ENCODE results near the gene TJP1. TPM values are rescaled to one million over a fixed set of nuclear protein-coding genes. Genes with fewer than 3 reads are reported as not detected.

The TJP1 gene
- total and polyA plus RNA-seq, 9 of the 15 experiments (the other 6 are each of a cell fraction or from before 2014, with no cell fraction given): 9.1 to 39.3 (median 28.0) TPM

GRCh38 chr15:29776859-29777258 lies 45.4 kb downstream of the TJP1 start:
- BruUV-seq (replicated peaks): no TSS peak
- Histone ChIP-seq H4K20me1 (replicated peaks; ENCODE audit: control insufficient read depth, insufficient read depth, low read length) (no peaks in the 10 kb centered on the region), H3K4me3 (no peak overlapping the region), H3K79me2 (ENCODE audit: control insufficient read depth, insufficient read depth, low read length) (peaks cover 78% of the 10 kb centered on the region), H3K9ac (ENCODE audit: insufficient read depth in 1 of 2, low read depth in 2 of 2, low read length in 2 of 2) (no peak overlapping the region), H3K4me2 (ENCODE audit: insufficient read depth, low read length) (no peak overlapping the region), H3K27me3 (ENCODE audit: control insufficient read depth in 2 of 2, insufficient read depth in 2 of 2, low read length in 2 of 2) (no peaks in the 10 kb centered on the region), H3K9me1 (ENCODE audit: control insufficient read depth, insufficient read depth, low read length) (no peaks in the 10 kb centered on the region), H3K27ac (ENCODE audit: extremely low read depth, low read depth, low read length) (no peak overlapping the region), H3K36me3 (ENCODE audit: control insufficient read depth, insufficient read depth, low read length) (peaks cover 3% of the 10 kb centered on the region; the same call in 2 of the 3 replicates), H3K9me3 (replicated peaks; ENCODE audit: control insufficient read depth, insufficient read depth, low read depth, low read length) (no peaks in the 10 kb centered on the region), H3K4me1 (replicated peaks in 1 of 2; ENCODE audit: control insufficient read depth in 2 of 2, insufficient read depth in 2 of 2, low read length in 2 of 2) (peaks cover 3 to 10% of the 10 kb centered on the region in 2 experiments; a peak in 2 of 5 replicates), H2AFZ (ENCODE audit: low read depth, low read length) (no peak overlapping the region)
- intact Hi-C loops (cut with micrococcal nuclease): no loop called here
- CTCF ChIA-PET (ENCODE audit: low intra/inter-chr PET ratio): no interaction called here
- WGBS (ENCODE audit: insufficient coverage, low coverage, missing lambda C conversion rate): 69% methylated on average over 4 of the region's 4 CpGs
- DNase-seq (ENCODE audit: extremely low read depth in 1 of 4, low spot score in 3 of 4) (no peak), ATAC-seq (no peak), FAIRE-seq (no peak)
- POLR2A ChIA-PET: no interaction called here
- TF ChIP-seq TCFL5 (CRISPR knock-in tag; conservative IDR thresholded peaks at IDR 0.05) (no peak), MEIS2 (IDR thresholded peaks at IDR 0.05; ENCODE audit: partially characterized antibody) (no peak), TSC22D4 (tag; IDR thresholded peaks at IDR 0.05) (no peak), PHB (CRISPR knock-in tag; IDR thresholded peaks at IDR 0.05) (no peak), CBX8 (IDR thresholded peaks at IDR 0.05; ENCODE audit: borderline replicate concordance, extremely low read depth, low read depth, low read length, poor library complexity, severe bottlenecking) (no peak), ZFX (CRISPR knock-in tag; IDR thresholded peaks at IDR 0.05) (no peak), TEAD1 (CRISPR knock-in tag; IDR thresholded peaks at IDR 0.05) (no peak), NR0B1 (IDR thresholded peaks at IDR 0.05; ENCODE audit: partially characterized antibody) (no peak), SPI1 (IDR thresholded peaks at IDR 0.05; ENCODE audit: borderline replicate concordance, low read depth, low read length) (no peak), MEF2D (tag; conservative IDR thresholded peaks at IDR 0.05; ENCODE audit: low read depth) (no peak), POLR2AphosphoS2 (IDR thresholded peaks at IDR 0.05; ENCODE audit: low read length) (no peak), ZNF551 (CRISPR knock-in tag; IDR thresholded peaks at IDR 0.05) (no peak), POU5F1 (IDR thresholded peaks at IDR 0.05; ENCODE audit: borderline replicate concordance, low read depth, low read length, partially characterized antibody) (no peak), ZNF766 (CRISPR knock-in tag; conservative IDR thresholded peaks at IDR 0.05) (no peak), THRB (CRISPR knock-in tag; conservative IDR thresholded peaks at IDR 0.05) (no peak), ESRRA (IDR thresholded peaks at IDR 0.05; ENCODE audit: borderline replicate concordance, low read depth) (no peak), ARNT (IDR thresholded peaks at IDR 0.05) (no peak), RFX7 (CRISPR knock-in tag; IDR thresholded peaks at IDR 0.05) (no peak)
- in situ Hi-C loops (cut with MboI): no loop called here
